ENCODE data around the gene RNPEP.
"Not testable (repeated sequence)": the region's sequence is repeated elsewhere in the genome, so short reads cannot be mapped to it uniquely, and the experiment has no call there.

The RNPEP gene

GRCh38 chr1:201982623-201983379, at the start of gene RNPEP:
Gene RNPEP, plus strand, starts transcription at chr1:201982648. Its CDS starts 19 bp downstream, at chr1:201982667.
- peak; percentile 69 for DNase-seq

- DNase-seq = no peak
These were observed 48.5 kb upstream of the RNPEP start for GRCh38 chr1:201933840-201934430.

GRCh38 chr1:201937624-201938213, 44.7 kb upstream of the RNPEP start:
- DNase-seq = no peak

- no peak for DNase-seq
These were observed 43.9 kb upstream of the RNPEP start for GRCh38 chr1:201938440-201939035.

GRCh38 chr1:201939148-201939547, 43.3 kb upstream of the RNPEP start:
- no peak for DNase-seq

GRCh38 chr1:201939574-201939973, 42.9 kb upstream of the RNPEP start:
- no peak for DNase-seq

GRCh38 chr1:201940316-201940715, 42.1 kb upstream of the RNPEP start:
- DNase-seq = not testable (repeated sequence)

GRCh38 chr1:201941420-201942128, 40.9 kb upstream of the RNPEP start:
- no peak for DNase-seq

- no peak for DNase-seq
These were observed 40.3 kb upstream of the RNPEP start for GRCh38 chr1:201942129-201942495.

GRCh38 chr1:201944002-201944401, 38.4 kb upstream of the RNPEP start:
- no peak for DNase-seq

- DNase-seq = no peak
These were observed 37.8 kb upstream of the RNPEP start for GRCh38 chr1:201944639-201945038.

GRCh38 chr1:201945157-201945556, 37.3 kb upstream of the RNPEP start:
- DNase-seq = no peak

GRCh38 chr1:201945863-201946223, 36.6 kb upstream of the RNPEP start:
- DNase-seq = no peak

- DNase-seq = no peak
These were observed 36.1 kb upstream of the RNPEP start, which contains the start of gene LMOD1 for GRCh38 chr1:201946224-201946908. Gene LMOD1, minus strand, starts transcription at chr1:201946548. Its CDS starts 208 bp downstream, at chr1:201946340.

GRCh38 chr1:201947697-201948008, 34.8 kb upstream of the RNPEP start:
- no peak for DNase-seq

- no peak for DNase-seq
These were observed 33.0 kb upstream of the RNPEP start for GRCh38 chr1:201949491-201949890.

GRCh38 chr1:201954263-201955008, 28.0 kb upstream of the RNPEP start:
- no peak for DNase-seq

GRCh38 chr1:201955009-201955728, 27.3 kb upstream of the RNPEP start, which contains the start of gene TIMM17A:
Gene TIMM17A, plus strand, starts transcription at chr1:201955503. Its CDS starts 24 bp downstream, at chr1:201955527.
- DNase-seq = peak; percentile 92

GRCh38 chr1:201955729-201956143, 26.7 kb upstream of the RNPEP start:
- DNase-seq = no peak

- no peak for DNase-seq
These were observed 24.1 kb upstream of the RNPEP start for GRCh38 chr1:201958348-201958747.

- DNase-seq = not testable (repeated sequence)
These were observed 20.1 kb upstream of the RNPEP start for GRCh38 chr1:201962382-201962781.
